GM12878 (cell line): ENCODE measurements around the gene SERPINE2.

Experiments
- CREB1 ChIP-seq: IDR thresholded peaks from 2 replicates; pipeline ENCODE4 v1.6.1; 2012; ENCODE audit warnings: low read depth, mild to moderate bottlenecking, inconsistent platforms
- RFX5 ChIP-seq: IDR thresholded peaks from 2 replicates; pipeline ENCODE4 v1.6.1; 2011; ENCODE audit warnings: low read depth, low read length, improper control_type of control experiment
- TAF1 ChIP-seq: IDR thresholded peaks from 2 replicates; pipeline ENCODE4 v1.6.1; 2011; ENCODE audit warnings: mild to moderate bottlenecking, low read depth, low read length, borderline replicate concordance
- TF ChIP-seq, protein P1 (sequence below), 3 experiments: IDR thresholded peaks in 2 of 3; conservative IDR thresholded peaks in 1 of 3; 2 replicates each; pipeline ENCODE4 v1.5.1; 2011; ENCODE audit warnings: low read depth in 3 of 3, low read length in 3 of 3, mild to moderate bottlenecking in 3 of 3, control low read depth in 2 of 3, moderate library complexity in 2 of 3, inconsistent platforms in 1 of 3, mixed read lengths in 1 of 3; ENCODE audit not compliant: control insufficient read depth in 2 of 3, insufficient read depth in 1 of 3; ENCODE audit errors: extremely low read depth in 1 of 3

DNA sequence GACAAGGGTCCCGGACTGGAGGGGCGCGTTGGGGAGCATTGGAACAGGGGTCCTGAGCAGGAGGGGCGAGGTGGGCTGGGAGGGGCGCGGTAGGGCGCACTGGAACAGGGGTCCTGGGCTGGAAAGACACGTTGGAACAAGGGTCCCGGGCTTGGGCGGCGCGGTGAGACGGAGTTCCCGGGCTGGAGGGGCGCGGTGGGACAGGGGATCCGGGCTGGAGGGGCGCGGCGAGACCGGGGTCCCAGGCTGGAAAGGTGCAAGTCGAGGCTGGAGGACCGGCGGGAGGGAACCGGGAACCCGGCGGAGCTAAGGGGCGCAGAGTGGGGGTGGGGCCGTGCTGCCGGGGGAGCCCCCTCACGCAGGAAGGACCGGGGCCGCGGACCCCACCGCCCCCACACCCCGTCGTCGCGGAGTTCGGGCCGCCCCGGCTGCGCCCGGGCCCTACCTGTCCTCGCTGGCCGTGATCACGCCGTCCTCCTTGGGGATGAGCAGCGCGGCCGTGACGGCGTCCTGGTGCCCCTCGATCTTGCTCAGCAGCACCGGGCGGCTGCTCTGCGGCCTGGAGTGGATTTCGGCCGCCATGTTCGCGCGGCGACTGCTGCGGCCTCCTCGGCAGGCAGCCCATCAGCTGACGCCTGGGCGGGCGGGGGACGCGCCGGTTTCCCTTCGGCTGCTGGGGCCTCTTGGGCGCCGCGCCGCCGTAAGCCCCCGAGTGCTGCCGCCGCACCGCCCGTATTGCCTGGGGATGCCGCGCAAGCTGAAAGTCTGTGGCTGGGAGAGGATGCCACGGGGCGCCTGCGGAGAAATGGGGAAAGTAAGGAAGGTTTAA, 94.2 kb downstream of the SERPINE2 start, which contains the start of gene WDFY1:
- TF ChIP-seq, protein P1, sequence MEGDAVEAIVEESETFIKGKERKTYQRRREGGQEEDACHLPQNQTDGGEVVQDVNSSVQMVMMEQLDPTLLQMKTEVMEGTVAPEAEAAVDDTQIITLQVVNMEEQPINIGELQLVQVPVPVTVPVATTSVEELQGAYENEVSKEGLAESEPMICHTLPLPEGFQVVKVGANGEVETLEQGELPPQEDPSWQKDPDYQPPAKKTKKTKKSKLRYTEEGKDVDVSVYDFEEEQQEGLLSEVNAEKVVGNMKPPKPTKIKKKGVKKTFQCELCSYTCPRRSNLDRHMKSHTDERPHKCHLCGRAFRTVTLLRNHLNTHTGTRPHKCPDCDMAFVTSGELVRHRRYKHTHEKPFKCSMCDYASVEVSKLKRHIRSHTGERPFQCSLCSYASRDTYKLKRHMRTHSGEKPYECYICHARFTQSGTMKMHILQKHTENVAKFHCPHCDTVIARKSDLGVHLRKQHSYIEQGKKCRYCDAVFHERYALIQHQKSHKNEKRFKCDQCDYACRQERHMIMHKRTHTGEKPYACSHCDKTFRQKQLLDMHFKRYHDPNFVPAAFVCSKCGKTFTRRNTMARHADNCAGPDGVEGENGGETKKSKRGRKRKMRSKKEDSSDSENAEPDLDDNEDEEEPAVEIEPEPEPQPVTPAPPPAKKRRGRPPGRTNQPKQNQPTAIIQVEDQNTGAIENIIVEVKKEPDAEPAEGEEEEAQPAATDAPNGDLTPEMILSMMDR (IDR thresholded peaks at IDR 0.05 in 2 of 3, conservative IDR thresholded peaks at IDR 0.05 in 1 of 3; ENCODE audit: control insufficient read depth in 2 of 3, extremely low read depth in 1 of 3, insufficient read depth in 1 of 3, low read depth in 3 of 3, low read length in 3 of 3): no peak
- TF ChIP-seq RFX5: no peak
- TF ChIP-seq CREB1: peak; percentile 62; the same call in 1 of the 2 replicates
- TF ChIP-seq TAF1: peak; percentile 69; the same call in 1 of the 2 replicates
